Hepatocyte (in vitro differentiated cells): ENCODE results near the gene PCDHB10. TPM values are rescaled to one million over a fixed set of nuclear protein-coding genes. Genes with fewer than 3 reads are reported as not detected.
"Not testable (repeated sequence)": the region's sequence is repeated elsewhere in the genome, so short reads cannot be mapped to it uniquely, and the experiment has no call there.

Experiments
- DNase-seq: peaks from one replicate; pipeline ENCODE4 v3.0.0-alpha.2; 2016; ENCODE audit warnings: low spot score
- H2AFZ ChIP-seq: fragments of 200-600 bp; sonication (generic); 2 replicates; pipeline ENCODE4 v1.6.0; 2016; ENCODE audit warnings: antibody characterized with exemption, mild to moderate bottlenecking
- H3K27ac ChIP-seq: fragments of 200-600 bp; sonication (generic); 2 replicates; pipeline ENCODE4 v1.5.1; 2016; ENCODE audit warnings: mild to moderate bottlenecking
- H3K27me3 ChIP-seq: fragments of 200-600 bp; sonication (generic); 2 replicates; pipeline ENCODE4 v1.6.1; 2016
- H3K36me3 ChIP-seq: fragments of 200-600 bp; sonication (generic); replicated peaks from 2 replicates; pipeline ENCODE4 v1.5.1; 2016; ENCODE audit warnings: low read depth; ENCODE audit not compliant: insufficient read depth
- H3K4me1 ChIP-seq: fragments of 200-600 bp; sonication (generic); 2 replicates; pipeline ENCODE4 v1.5.1; 2016; ENCODE audit warnings: mild to moderate bottlenecking, moderate library complexity; ENCODE audit not compliant: insufficient read depth
- H3K4me2 ChIP-seq: fragments of 200-600 bp; sonication (generic); 2 replicates; pipeline ENCODE4 v1.6.0; 2016
- H3K4me3 ChIP-seq: fragments of 200-600 bp; sonication (generic); 2 replicates; pipeline ENCODE4 v1.5.1; 2016; ENCODE audit warnings: mild to moderate bottlenecking
- H3K79me2 ChIP-seq: fragments of 200-600 bp; sonication (generic); 2 replicates; pipeline ENCODE4 v1.6.0; 2017; ENCODE audit warnings: mild to moderate bottlenecking
- H3K9me2 ChIP-seq: fragments of 200-600 bp; sonication (generic); replicated peaks from 2 replicates; pipeline ENCODE4 v1.6.0; 2017; ENCODE audit warnings: mild to moderate bottlenecking; ENCODE audit not compliant: insufficient read depth
- H3K9me3 ChIP-seq: fragments of 200-600 bp; sonication (generic); 2 replicates; pipeline ENCODE4 v1.5.1; 2016; ENCODE audit warnings: low read depth, mild to moderate bottlenecking
- H4K20me1 ChIP-seq: fragments of 200-600 bp; sonication (generic); 2 replicates; pipeline ENCODE4 v1.6.0; 2016; ENCODE audit warnings: mild to moderate bottlenecking; ENCODE audit not compliant: insufficient read depth, poor library complexity, severe bottlenecking
- EZH2 ChIP-seq: fragments of 200-600 bp; sonication (generic); IDR thresholded peaks from 2 replicates; pipeline ENCODE4 v1.6.1; 2016; ENCODE audit warnings: antibody characterized with exemption, mild to moderate bottlenecking, borderline replicate concordance
- EZH2phosphoT487 ChIP-seq: fragments of 200-600 bp; sonication (generic); IDR thresholded peaks from one replicate; pipeline ENCODE4 v1.6.1; 2018; ENCODE audit warnings: antibody characterized with exemption, mild to moderate bottlenecking, low read depth, moderate library complexity; ENCODE audit not compliant: unreplicated experiment, severe bottlenecking
- WGBS: methylation state at CpG from one replicate; pipeline ENCODE4 v1.1.6; 2016; ENCODE audit warnings: low lambda C conversion rate; ENCODE audit errors: missing lambda C conversion rate; 5-methylcytosine and 5-hydroxymethylcytosine counted together
- polyA plus RNA-seq: library from polyadenylated mRNA; unstranded; fragments of >200 nt; fragmentation: Nextera tagmentation; extraction: Ambion mirVana; gene quantifications from 2 replicates; pipeline ENCODE4 v1.2.1, GENCODE V29; 2016
- total RNA-seq: library from RNA; depleted of rRNA; stranded (reverse); fragments of >200 nt; gene quantifications from 2 replicates; pipeline ENCODE4 v1.2.3, GENCODE V29; 2014
- TF ChIP-seq, protein P1 (sequence below): fragments of 200-600 bp; sonication (generic); IDR thresholded peaks from 2 replicates; pipeline ENCODE4 v1.5.1; 2016; ENCODE audit warnings: antibody characterized with exemption, mild to moderate bottlenecking; ENCODE audit not compliant: poor library complexity

Gene PCDHB10
- total and polyA plus RNA-seq, 2 experiments from 2014 or later: 2.8 to 3.1 TPM

DNA sequence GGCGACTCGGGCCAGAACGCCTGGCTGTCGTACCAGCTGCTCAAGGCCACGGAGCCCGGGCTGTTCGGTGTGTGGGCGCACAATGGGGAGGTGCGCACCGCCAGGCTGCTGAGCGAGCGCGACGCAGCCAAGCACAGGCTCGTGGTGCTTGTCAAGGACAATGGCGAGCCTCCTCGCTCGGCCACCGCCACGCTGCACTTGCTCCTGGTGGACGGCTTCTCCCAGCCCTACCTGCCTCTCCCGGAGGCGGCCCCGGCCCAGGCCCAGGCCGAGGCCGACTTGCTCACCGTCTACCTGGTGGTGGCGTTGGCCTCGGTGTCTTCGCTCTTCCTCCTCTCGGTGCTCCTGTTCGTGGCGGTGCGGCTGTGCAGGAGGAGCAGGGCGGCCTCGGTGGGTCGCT lies 2.2 kb downstream of the PCDHB10 start:
- H3K9me3 ChIP-seq, H3K4me1 ChIP-seq, H2AFZ ChIP-seq, H3K9me2 ChIP-seq, DNase-seq, H3K27me3 ChIP-seq, H3K36me3 ChIP-seq, H3K4me2 ChIP-seq, H3K4me3 ChIP-seq, H3K79me2 ChIP-seq, H3K27ac ChIP-seq, H4K20me1 ChIP-seq: not testable (repeated sequence)
- 100% methylated on average over 4 of the region's 37 CpGs for WGBS

DNA sequence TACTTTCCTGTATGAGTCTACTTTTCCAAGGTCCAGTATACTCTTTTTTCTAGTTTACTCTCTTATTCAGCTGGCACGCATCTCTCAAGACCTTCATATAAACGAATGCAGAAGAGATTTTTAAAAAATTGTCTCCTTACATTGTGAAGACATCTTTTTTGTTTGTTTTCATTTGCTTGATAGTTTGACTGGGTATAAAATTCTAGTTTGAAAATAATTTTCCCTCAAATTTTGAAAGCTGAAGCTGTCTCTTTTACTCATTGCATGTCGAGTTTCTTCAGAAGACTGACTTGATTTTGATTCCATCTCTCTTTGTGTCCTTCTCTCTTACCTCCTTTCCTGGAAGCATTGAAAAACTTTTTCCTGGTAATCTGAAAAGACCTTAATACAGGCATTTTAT lies 4.2 kb downstream of the PCDHB10 start:
- no peak overlapping the region for H3K4me2 ChIP-seq
- H3K27me3 ChIP-seq: no peaks in the 10 kb centered on the region
- 81% methylated on average over 3 of the region's 3 CpGs for WGBS
- H2AFZ ChIP-seq: no peak overlapping the region
- H3K36me3 ChIP-seq: no peaks in the 10 kb centered on the region
- H3K79me2 ChIP-seq: no peaks in the 10 kb centered on the region
- DNase-seq: no peak
- no peaks in the 10 kb centered on the region for H3K4me1 ChIP-seq
- peaks cover 8% of the 10 kb centered on the region for H3K9me3 ChIP-seq
- no peak for TF ChIP-seq EZH2phosphoT487
- TF ChIP-seq, protein P1, sequence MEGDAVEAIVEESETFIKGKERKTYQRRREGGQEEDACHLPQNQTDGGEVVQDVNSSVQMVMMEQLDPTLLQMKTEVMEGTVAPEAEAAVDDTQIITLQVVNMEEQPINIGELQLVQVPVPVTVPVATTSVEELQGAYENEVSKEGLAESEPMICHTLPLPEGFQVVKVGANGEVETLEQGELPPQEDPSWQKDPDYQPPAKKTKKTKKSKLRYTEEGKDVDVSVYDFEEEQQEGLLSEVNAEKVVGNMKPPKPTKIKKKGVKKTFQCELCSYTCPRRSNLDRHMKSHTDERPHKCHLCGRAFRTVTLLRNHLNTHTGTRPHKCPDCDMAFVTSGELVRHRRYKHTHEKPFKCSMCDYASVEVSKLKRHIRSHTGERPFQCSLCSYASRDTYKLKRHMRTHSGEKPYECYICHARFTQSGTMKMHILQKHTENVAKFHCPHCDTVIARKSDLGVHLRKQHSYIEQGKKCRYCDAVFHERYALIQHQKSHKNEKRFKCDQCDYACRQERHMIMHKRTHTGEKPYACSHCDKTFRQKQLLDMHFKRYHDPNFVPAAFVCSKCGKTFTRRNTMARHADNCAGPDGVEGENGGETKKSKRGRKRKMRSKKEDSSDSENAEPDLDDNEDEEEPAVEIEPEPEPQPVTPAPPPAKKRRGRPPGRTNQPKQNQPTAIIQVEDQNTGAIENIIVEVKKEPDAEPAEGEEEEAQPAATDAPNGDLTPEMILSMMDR: no peak
- no peak for TF ChIP-seq EZH2
- no peak overlapping the region for H3K4me3 ChIP-seq
- H3K27ac ChIP-seq: no peak overlapping the region
- no peaks in the 10 kb centered on the region for H3K9me2 ChIP-seq
- no peaks in the 10 kb centered on the region for H4K20me1 ChIP-seq

DNA sequence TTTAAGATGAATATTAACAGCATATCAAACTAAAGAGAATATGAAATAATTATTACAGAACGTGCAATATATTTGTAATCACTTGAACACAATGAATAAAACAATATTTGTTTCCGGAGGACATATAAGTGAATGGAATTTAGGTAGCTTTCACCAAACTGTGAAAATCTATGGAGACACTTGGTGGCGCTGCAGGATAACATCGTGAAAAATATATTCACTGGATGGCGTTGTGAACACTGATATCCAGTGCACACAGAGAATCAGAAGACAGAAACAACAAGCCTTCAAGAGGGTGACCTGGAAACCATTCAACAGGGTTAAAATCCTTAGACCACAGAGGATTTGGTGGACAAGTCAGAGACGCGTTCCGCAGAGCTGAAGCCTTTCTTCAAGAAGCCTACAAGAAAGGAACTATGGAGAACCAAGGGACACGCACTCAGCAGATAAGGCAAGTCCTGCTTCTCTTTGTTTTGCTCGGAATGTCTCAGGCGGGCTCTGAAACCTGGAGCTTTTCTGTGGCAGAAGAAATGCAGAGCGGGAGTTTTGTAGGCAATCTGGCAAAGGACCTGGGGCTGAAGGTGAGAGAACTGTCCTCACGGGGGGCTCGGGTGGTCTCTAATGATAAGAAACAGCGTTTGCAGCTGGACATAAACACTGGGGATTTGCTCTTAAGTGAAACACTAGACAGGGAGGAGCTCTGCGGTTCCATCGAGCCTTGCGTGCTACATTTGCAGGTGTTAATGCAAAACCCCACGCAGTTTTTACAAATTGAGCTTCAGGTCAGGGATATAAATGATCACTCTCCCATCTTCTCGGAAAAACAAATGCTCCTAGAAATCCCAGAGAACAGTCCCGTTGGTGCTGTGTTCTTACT lies 7.4 kb downstream of the PCDHB10 start, which contains the start of gene PCDHB11:
PCDHB11 (plus strand) TSS at position 269 of the 877 bp plus-strand sequence; CDS start at position 417, 148 bp downstream.
- Histone ChIP-seq H3K36me3 (no peaks in the 10 kb centered on the region), H4K20me1 (no peaks in the 10 kb centered on the region), H3K9me3 (peaks cover 11% of the 10 kb centered on the region), H3K79me2 (no peaks in the 10 kb centered on the region), H3K9me2 (no peaks in the 10 kb centered on the region), H3K27me3 (no peaks in the 10 kb centered on the region), H3K4me2 (no peak within 1 kb of the TSS), H3K27ac (no peak within 1 kb of the TSS), H3K4me3 (no peak within 1 kb of the TSS), H2AFZ (no peak within 1 kb of the TSS), H3K4me1 (no peaks in the 10 kb centered on the region)
- WGBS: 68% methylated on average over 21 of the region's 21 CpGs
- TF ChIP-seq, protein P1: peak; percentile 16
- TF ChIP-seq EZH2phosphoT487 (no peak), EZH2 (no peak)
- no peak for DNase-seq

DNA sequence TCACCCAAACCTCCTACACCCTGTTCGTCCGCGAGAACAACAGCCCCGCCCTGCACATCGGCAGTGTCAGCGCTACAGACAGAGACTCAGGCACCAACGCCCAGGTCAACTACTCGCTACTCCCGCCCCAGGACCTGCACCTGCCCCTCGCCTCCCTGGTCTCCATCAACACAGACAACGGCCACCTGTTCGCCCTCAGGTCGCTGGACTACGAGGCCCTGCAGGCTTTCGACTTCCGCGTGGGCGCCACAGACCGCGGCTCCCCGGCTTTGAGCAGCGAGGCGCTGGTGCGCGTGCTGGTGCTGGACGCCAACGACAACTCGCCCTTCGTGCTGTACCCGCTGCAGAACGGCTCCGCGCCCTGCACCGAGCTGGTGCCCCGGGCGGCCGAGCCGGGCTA lies 9.0 kb downstream of the PCDHB10 start:
- WGBS: 52% methylated on average over 23 of the region's 38 CpGs
- H2AFZ ChIP-seq, H3K9me2 ChIP-seq, H3K79me2 ChIP-seq, H3K4me3 ChIP-seq, H3K4me2 ChIP-seq, H3K27me3 ChIP-seq, DNase-seq, H3K27ac ChIP-seq, H3K36me3 ChIP-seq, H3K4me1 ChIP-seq, H3K9me3 ChIP-seq, H4K20me1 ChIP-seq: not testable (repeated sequence)

DNA sequence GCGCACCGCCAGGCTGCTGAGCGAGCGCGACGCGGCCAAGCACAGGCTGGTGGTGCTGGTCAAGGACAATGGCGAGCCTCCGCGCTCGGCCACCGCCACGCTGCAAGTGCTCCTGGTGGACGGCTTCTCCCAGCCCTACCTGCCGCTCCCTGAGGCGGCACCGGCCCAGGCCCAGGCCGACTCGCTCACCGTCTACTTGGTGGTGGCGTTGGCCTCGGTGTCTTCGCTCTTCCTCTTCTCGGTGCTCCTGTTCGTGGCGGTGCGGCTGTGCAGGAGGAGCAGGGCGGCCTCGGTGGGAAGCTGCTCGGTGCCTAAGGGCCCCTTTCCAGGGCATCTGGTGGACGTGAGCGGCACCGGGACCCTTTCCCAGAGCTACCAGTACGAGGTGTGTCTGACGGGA lies 9.5 kb downstream of the PCDHB10 start:
- H3K27ac ChIP-seq, DNase-seq, H3K4me3 ChIP-seq, H3K4me1 ChIP-seq, H3K9me3 ChIP-seq, H3K9me2 ChIP-seq, H3K79me2 ChIP-seq, H3K36me3 ChIP-seq, H4K20me1 ChIP-seq, H2AFZ ChIP-seq, H3K4me2 ChIP-seq, H3K27me3 ChIP-seq: not testable (repeated sequence)
- WGBS: 72% methylated on average over 28 of the region's 35 CpGs
